Measurements from ENCODE around the gene SPEG.

Gene SPEG

GRCh38 chr2:219437690-219438206 lies 3.1 kb downstream of the SPEG start:
- H3K4me3 ChIP-seq (ENCODE audit: low read depth, low read length): no peak overlapping the region
- no peak for DNase-seq (ENCODE audit: low read depth)
- no peak for TF ChIP-seq CTCF (IDR thresholded peaks at IDR 0.05; ENCODE audit: control insufficient read depth, extremely low read depth, insufficient read depth)

GRCh38 chr2:219438453-219438852 lies 3.8 kb downstream of the SPEG start:
- no peak overlapping the region for H3K4me3 ChIP-seq (ENCODE audit: low read depth, low read length)
- TF ChIP-seq CTCF (IDR thresholded peaks at IDR 0.05; ENCODE audit: control insufficient read depth, extremely low read depth, insufficient read depth): no peak
- no peak for DNase-seq (ENCODE audit: low read depth)

DNA sequence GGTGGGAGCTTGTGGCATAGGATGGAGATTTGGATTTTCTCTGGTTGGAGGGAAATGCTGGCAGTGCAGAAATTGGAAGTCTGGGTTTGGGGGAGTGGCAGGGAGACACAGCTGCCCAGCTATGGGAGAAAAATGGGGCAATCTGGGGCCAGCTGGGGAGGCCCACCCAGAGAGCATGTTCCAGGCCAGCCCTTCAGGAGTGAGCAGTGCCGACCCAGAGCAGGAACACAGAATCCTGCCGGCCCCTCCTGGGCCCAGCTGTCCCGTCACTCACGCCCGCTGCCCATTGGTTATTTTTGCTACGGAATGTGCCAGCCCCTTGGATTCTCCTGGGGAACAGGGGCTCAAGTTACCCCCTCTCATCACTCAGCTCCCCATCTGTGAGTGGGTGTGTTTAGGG lies 4.9 kb downstream of the SPEG start:
- DNase-seq (ENCODE audit: low read depth): no peak
- no peak overlapping the region for H3K4me3 ChIP-seq (ENCODE audit: low read depth, low read length)
- no peak for TF ChIP-seq CTCF (IDR thresholded peaks at IDR 0.05; ENCODE audit: control insufficient read depth, extremely low read depth, insufficient read depth)

DNA sequence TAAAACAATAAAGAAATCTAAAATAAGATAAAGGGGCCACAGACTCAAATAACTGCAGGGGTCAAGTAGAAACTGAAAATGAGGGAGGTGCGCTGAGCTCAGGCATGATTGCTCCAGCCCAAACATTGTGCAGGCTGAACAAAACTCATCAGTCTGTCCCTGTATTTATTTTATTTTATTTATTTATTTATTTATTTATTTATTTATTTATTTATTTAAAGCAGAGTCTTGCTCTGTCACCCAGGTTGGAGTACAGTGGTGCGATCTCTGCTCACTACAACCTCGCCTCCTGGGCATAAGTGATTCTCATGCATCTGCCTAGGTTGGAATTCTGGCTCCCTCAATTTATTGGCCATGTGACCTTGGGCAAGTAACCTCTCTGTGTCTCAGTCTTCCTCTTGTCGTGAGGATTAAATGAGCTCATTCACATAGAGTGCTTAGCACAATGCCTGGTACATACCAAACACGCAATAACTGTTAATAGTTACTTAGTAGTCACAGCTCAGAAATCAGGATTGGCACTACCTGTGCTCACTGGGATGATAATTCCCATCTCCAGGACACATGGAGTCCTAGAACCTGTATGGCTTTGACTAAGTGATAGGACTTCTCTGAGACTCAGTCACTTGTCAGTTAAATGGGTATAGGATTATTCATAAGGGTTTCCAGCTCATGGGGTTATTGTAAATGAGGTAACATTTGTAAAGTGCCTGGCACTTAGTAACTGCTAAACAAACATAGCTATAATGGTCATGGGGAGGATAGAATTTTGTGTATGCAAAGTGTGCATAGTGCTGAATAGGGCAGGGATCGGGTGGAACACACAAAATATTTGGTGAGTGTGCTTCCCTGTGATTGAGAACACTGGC lies 6.0 kb downstream of the SPEG start:
- no peak for DNase-seq (ENCODE audit: low read depth)
- no peak overlapping the region for H3K4me3 ChIP-seq (ENCODE audit: low read depth, low read length)
- TF ChIP-seq CTCF (IDR thresholded peaks at IDR 0.05; ENCODE audit: control insufficient read depth, extremely low read depth, insufficient read depth): no peak

- H3K4me3 ChIP-seq (ENCODE audit: low read depth, low read length): no peak overlapping the region
- TF ChIP-seq CTCF (IDR thresholded peaks at IDR 0.05; ENCODE audit: control insufficient read depth, extremely low read depth, insufficient read depth): no peak
These were observed 7.0 kb downstream of the SPEG start for GRCh38 chr2:219441451-219442255.

GRCh38 chr2:219442256-219443015 lies 7.8 kb downstream of the SPEG start:
- no peak for TF ChIP-seq CTCF (IDR thresholded peaks at IDR 0.05; ENCODE audit: control insufficient read depth, extremely low read depth, insufficient read depth)
- DNase-seq (ENCODE audit: low read depth): no peak
- H3K4me3 ChIP-seq (ENCODE audit: low read depth, low read length): no peak overlapping the region

More at GRCh38 chr2:219441451-219442255, 7.0 kb downstream of the SPEG start:
- no peak for DNase-seq (ENCODE audit: low read depth)

All from LNCaP clone FGC (cell line).